IPS-15b (cell line): ENCODE results near the gene TAF6L.

Experiments used
- H3K27me3 ChIP-seq: one replicate; pipeline ENCODE4 v1.6.1; 2013; ENCODE audit warnings: low read length; ENCODE audit not compliant: control insufficient read depth, insufficient read depth
- H3K36me3 ChIP-seq: one replicate; pipeline ENCODE4 v1.6.1; 2013; ENCODE audit warnings: low read length; ENCODE audit not compliant: control insufficient read depth, insufficient read depth
- H3K4me1 ChIP-seq: one replicate; pipeline ENCODE4 v1.6.1; 2013; ENCODE audit warnings: mild to moderate bottlenecking, low read length; ENCODE audit not compliant: control insufficient read depth, insufficient read depth
- H3K4me3 ChIP-seq: one replicate; pipeline ENCODE4 v1.5.1; 2013; ENCODE audit warnings: low read depth, low read length
- H3K9ac ChIP-seq: one replicate; pipeline ENCODE4 v1.6.1; 2013; ENCODE audit warnings: low read depth, mild to moderate bottlenecking, low read length
- H3K9me3 ChIP-seq: one replicate; pipeline ENCODE4 v1.6.1; 2013; ENCODE audit warnings: mild to moderate bottlenecking, low read length; ENCODE audit not compliant: control insufficient read depth, insufficient read depth

TAF6L gene

DNA sequence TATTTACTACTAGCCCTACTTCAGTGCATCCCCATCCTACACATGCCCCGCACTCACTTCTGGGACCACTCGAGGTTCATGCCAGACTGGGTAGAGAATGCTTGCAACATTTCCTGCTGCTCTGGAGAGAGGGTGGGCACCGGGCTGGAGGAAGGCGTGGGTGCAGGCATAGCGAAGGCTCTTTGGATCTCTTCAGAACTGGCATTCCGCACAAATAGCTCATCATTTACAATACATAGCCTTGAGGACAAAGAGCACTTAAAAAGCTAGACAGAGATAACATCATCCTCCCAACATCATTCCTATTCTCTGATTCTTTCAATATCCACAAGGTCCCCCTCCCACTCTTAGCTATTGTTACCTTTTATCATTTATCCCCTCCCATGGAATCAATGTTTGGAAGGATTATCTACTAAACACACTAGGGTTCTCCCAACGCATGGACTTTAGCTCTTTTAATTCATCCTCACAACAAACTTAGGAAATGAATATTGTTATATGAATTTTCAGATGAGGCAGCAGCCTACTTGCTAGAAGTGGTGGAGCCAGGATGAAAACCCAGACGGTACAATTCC is 23.1 kb downstream of the TAF6L start:
- Histone ChIP-seq H3K9me3 (no peaks in the 10 kb centered on the region), H3K9ac (no peak overlapping the region), H3K4me1 (peaks cover 4% of the 10 kb centered on the region), H3K27me3 (no peaks in the 10 kb centered on the region), H3K4me3 (no peak overlapping the region), H3K36me3 (peaks cover 54% of the 10 kb centered on the region)

DNA sequence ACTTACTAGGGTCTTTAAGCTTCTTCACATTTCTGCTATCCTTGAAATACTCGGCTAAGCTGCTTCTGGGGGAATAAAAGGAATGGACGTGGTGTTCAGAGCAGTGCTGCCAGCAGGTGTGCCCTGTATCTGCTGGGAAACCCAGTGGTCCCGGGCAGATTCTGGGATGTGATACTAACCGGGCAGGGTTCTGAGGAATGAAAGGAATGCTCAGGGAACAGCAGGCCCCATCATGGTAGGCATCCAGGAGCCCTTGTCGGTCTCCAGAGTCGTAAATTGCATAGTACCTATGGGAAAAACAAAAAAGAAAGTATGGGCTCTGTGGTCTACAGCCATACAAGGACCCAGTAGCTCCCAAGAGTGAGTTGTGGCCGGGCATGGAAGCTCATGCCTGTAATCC is 25.1 kb downstream of the TAF6L start:
- H3K36me3 ChIP-seq: peaks cover 54% of the 10 kb centered on the region
- no peak overlapping the region for H3K9ac ChIP-seq
- H3K9me3 ChIP-seq: no peaks in the 10 kb centered on the region
- no peaks in the 10 kb centered on the region for H3K27me3 ChIP-seq
- no peak overlapping the region for H3K4me3 ChIP-seq
- no peaks in the 10 kb centered on the region for H3K4me1 ChIP-seq

DNA sequence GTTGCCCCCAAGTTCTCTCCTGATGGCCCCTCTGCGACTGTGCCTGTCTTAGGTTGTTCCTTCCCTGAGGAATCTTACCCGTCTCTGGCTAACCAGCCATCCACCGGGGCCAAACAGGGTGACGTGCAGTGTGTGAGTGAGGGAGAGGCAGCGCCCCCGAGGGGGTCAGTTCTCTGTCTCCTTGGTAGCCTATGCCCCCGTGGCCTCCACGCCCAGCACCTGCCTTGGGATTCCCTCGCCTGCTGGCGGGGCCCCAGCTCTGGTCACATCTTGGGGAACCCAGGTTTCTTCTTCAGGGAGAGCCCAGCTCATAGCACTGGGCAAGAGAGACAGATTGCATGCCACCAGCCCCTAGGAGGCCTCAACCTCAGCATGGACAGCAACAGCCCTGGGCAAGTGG is 28.3 kb downstream of the TAF6L start:
- peaks cover 59% of the 10 kb centered on the region for H3K36me3 ChIP-seq
- H3K4me3 ChIP-seq: no peak overlapping the region
- no peak overlapping the region for H3K9ac ChIP-seq
- H3K27me3 ChIP-seq: no peaks in the 10 kb centered on the region
- no peaks in the 10 kb centered on the region for H3K9me3 ChIP-seq
- H3K4me1 ChIP-seq: no peaks in the 10 kb centered on the region

DNA sequence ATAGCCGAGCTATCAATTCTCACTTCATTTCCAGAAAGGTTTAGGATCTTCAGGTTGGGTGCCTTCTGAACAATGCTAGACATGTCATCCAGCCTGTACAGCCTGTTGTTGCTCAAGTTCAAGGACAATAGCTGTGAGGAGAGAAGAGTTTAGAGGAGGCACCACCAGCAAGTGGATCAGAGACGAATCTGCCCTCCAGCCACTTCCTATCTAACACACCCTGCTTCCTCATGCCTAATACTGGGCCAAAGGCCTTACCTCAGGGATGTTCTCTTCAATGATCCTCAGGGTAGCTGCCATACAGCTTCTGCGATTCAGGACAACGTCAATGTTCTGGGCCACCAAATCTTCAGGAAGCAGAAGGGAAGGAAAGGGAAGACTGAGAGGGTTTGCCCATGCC is 29.9 kb downstream of the TAF6L start:
- peaks cover 43% of the 10 kb centered on the region for H3K36me3 ChIP-seq
- peaks cover under 1% of the 10 kb centered on the region for H3K4me1 ChIP-seq
- no peaks in the 10 kb centered on the region for H3K9me3 ChIP-seq
- no peak overlapping the region for H3K9ac ChIP-seq
- no peaks in the 10 kb centered on the region for H3K27me3 ChIP-seq
- H3K4me3 ChIP-seq: no peak overlapping the region

DNA sequence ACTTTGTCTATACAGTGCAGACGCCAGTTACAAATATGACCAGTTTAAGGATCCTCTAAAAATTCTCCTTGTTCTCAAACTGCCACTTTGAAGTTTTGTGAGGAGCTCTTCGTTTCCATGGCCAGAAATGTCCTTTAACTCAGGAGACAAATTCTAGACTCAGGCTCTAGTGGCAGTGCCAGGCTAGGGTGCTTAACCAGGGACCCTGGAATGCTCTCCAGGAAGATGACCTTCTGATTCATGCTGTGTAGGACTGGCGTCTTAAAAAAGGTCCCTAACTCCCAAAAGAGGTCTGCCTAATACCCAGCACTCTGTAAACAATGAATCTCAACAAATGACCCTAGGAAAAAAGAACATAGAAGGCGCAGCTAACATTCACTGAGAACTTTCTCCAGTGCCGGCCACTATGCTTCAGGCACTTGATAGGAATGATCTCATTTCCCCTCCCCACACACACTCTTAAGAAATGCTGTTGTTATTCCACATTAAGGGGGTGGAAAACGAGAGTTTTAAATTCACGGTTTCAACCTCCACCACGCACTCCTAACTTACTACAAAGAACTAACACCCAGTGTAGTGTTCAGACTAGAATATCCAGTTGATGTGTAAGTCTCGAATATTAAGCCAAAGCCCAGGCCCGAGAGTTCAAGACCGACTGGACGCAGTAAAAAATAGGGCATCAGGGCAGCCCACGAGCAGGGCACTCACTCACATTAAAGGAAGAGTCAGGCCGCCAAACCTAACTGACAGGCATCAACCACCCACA is 33.3 kb downstream of the TAF6L start:
- H3K9me3 ChIP-seq: no peaks in the 10 kb centered on the region
- peaks cover 6% of the 10 kb centered on the region for H3K4me1 ChIP-seq
- H3K4me3 ChIP-seq: peak overlapping the region; percentile 76
- H3K27me3 ChIP-seq: no peaks in the 10 kb centered on the region
- peak overlapping the region; percentile 82 for H3K9ac ChIP-seq
- H3K36me3 ChIP-seq: peaks cover 24% of the 10 kb centered on the region

DNA sequence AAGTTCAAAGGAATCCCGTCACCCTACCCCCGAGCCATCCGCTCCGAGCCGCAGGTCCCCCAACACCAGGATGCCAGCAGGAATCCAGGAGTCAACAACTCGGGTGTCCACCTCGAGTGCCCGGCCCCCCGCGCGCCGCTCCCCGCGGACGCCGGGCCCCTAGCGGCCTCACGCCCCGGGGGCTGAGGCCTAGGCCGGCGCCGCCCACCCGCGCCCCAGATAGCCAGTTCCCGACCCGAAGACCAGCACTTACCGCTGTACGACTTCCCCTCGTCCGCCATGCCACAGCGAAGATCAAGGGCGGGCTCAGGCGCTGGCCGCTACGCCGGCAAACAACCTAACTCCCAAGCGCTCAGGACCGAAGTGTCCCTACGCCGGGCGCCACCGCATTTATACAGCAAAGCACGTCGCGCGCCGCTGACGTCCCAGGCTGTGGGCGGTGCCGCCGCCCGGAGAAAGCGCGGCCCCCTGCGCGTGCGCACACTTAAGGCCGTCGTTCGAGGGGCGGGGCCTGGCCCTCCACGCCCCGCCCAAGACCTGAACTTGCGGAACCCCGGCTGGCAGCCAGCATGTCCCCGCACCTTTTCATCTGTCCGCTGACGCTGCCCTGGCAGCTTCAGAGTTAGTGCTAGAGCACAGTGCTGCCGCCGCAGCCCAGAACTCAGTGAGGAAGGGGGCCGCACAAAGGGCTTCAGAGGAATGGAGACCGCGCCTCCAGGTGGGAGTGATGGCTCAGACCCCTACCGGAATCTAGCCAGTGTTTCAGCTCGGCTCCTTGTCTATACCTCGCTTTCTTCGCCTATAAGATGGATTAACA is 34.1 kb downstream of the TAF6L start, which contains the start of gene NXF1:
Gene NXF1, minus strand, starts transcription at position 365 of the 817 bp plus-strand sequence. Its CDS starts 84 bp downstream, at position 281.
- Histone ChIP-seq H3K4me3 (peak within 1 kb of the TSS; percentile 76), H3K36me3 (peaks cover 16% of the 10 kb centered on the region), H3K9ac (peak within 1 kb of the TSS; percentile 82), H3K4me1 (peaks cover 6% of the 10 kb centered on the region), H3K9me3 (no peaks in the 10 kb centered on the region), H3K27me3 (no peaks in the 10 kb centered on the region)

DNA sequence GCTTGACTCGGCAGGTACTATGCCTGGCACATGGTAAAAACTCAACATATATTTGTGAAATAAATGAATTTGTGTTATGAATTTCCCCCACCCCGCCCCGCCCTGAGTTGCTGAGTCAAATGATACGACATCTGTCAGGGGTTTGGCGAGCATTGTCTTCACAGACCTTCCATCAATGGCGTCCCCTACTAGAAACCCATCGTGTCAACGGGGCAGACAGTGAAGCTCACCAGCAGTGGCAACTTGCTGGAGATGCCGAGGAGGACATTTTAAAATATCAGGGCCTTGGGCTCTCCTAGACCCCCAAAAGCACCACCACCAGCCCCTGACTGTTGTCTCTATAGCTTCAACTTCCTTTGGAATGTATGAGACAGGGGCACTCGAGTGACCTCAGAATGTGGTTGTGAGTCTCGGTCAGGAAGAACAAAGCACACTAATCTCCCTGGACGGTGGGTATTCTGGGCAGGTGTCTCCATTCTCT is 34.8 kb downstream of the TAF6L start:
- H3K9ac ChIP-seq: peak overlapping the region; percentile 82
- peaks cover 12% of the 10 kb centered on the region for H3K36me3 ChIP-seq
- H3K9me3 ChIP-seq: no peaks in the 10 kb centered on the region
- H3K4me3 ChIP-seq: peak overlapping the region; percentile 76
- H3K27me3 ChIP-seq: no peaks in the 10 kb centered on the region
- H3K4me1 ChIP-seq: peaks cover 6% of the 10 kb centered on the region

DNA sequence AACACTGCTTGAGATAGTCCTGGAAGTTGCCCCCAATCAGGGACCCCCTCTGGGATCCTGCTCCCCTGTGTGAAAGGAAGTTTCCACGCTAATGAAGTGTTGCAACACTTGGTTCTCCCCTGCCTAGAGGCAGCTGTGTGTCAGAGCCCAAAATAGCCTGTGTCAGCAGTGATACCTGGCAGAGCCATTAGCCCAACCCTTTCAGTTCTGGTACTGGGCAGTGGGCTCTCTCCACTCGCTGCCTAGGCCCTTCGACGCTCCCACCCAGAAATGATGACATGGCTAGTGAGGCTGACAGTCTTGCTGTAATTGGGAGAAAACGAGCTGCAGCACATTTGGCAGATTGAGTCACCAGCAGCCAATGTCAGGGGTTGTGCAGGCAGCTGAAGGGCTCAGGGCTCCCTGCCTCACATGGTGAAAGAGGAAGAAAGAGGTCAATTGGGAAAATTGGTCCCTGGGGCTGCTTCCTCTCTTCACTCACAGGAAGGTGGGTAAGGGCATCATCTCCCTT is 35.5 kb downstream of the TAF6L start:
- Histone ChIP-seq H3K9ac (no peak overlapping the region), H3K9me3 (no peaks in the 10 kb centered on the region), H3K4me3 (no peak overlapping the region), H3K36me3 (peaks cover 8% of the 10 kb centered on the region), H3K4me1 (peaks cover 6% of the 10 kb centered on the region), H3K27me3 (no peaks in the 10 kb centered on the region)

DNA sequence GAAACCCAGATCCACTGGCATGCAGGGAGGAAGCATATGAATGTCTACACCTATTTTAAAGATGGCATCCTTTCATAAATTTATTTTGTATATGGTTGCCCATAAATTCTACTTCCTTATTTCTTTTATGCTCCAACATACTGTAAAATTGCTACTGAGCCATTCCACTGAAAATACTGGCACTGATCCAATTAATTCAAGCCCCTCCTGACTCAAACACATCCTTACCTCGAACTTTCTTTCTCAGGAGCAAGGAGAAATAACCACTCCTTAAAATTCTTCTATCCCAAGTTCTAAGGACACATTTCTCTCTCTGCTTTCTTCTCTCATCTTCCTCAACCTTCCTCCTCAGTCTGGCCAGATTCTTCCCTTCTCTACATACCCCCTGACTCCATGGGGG is 39.6 kb downstream of the TAF6L start:
- no peaks in the 10 kb centered on the region for H3K27me3 ChIP-seq
- peaks cover 6% of the 10 kb centered on the region for H3K4me1 ChIP-seq
- no peaks in the 10 kb centered on the region for H3K9me3 ChIP-seq
- no peak overlapping the region for H3K4me3 ChIP-seq
- H3K36me3 ChIP-seq: peaks cover 2% of the 10 kb centered on the region
- H3K9ac ChIP-seq: no peak overlapping the region

DNA sequence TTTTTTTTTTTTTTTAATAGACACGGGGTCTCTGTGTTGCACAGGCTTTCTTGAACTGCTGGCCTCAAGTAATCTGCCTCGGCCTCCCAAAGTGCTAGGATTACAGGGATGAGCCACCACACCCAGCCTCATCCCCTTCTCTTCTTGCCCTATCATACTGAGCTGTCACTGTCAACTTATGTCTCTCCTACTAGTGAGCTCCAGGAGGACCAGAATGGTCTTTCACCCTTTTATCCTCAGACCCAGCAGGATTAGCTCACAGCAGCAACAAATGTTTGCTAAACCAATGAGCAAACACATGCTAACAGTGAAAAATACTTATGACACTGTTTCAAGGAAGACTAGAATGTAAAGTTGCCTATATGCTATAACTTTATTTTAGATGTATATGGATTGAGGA is 40.5 kb downstream of the TAF6L start:
- Histone ChIP-seq H3K4me3 (no peak overlapping the region), H3K36me3 (peaks cover 2% of the 10 kb centered on the region)

DNA sequence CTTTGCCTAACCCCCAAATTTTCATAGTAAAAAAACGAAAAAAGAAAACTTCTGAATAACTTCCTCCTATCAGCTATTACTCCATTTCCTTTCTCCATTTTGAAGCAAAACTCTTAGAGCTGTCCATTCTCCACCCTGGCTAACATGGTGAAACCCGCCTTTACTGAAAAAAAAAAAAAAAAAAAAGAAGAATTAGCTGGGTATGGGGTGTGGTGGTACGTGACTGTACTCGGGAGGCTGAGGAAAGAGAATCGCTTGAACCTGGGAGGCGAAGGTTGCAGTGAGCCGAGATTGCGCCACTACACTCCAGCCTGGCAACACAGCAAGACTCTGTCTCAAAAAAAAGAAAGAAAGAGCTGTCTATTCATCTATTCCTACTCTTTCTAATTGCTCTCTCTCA is 45.4 kb downstream of the TAF6L start:
- Histone ChIP-seq H3K27me3 (no peaks in the 10 kb centered on the region), H3K4me1 (no peaks in the 10 kb centered on the region), H3K4me3 (no peak overlapping the region), H3K9ac (no peak overlapping the region), H3K36me3 (peaks cover 10% of the 10 kb centered on the region), H3K9me3 (no peaks in the 10 kb centered on the region)

More for the DNA sequence above, 40.5 kb downstream of the TAF6L start:
- Histone ChIP-seq H3K9ac (no peak overlapping the region), H3K9me3 (no peaks in the 10 kb centered on the region), H3K4me1 (no peaks in the 10 kb centered on the region), H3K27me3 (no peaks in the 10 kb centered on the region)
